ENCODE measurements around the gene SIGLEC10.

GRCh38 chr19:51364200-51365106, 53.0 kb downstream of the SIGLEC10 start:
- TF ChIP-seq CTCF (IDR thresholded peaks at IDR 0.05), result no peak
- TF ChIP-seq POLR2AphosphoS5 (IDR thresholded peaks at IDR 0.05), result no peak
